ENCODE measurements around the gene CNTNAP5.

DNA sequence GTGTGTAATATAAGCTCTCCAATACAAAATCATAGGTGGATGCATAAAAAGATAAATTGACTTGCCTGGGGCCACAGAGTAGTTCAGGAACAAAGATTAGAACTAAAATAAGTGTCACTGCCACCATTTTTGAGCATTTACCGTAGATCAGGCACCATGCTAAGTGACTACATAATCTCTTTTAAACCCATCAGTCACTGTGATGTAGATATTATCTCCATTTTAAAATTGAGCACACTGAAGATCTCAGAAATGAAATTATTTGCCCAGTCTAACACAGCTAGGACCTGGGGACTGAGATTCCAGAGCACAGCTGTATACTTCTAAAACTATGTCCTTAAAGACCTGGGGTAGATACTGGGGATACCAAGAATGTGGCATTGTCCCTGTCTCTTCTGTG, 737.3 kb downstream of the CNTNAP5 start:
- no peak for TF ChIP-seq POLR2A (IDR thresholded peaks at IDR 0.05; ENCODE audit: extremely low read depth, insufficient read length)
- TF ChIP-seq, protein P1, sequence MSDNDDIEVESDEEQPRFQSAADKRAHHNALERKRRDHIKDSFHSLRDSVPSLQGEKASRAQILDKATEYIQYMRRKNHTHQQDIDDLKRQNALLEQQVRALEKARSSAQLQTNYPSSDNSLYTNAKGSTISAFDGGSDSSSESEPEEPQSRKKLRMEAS (IDR thresholded peaks at IDR 0.05; ENCODE audit: low read depth, low read length), result no peak
